ENCODE results near the gene AMH. TPM values are rescaled to one million over a fixed set of nuclear protein-coding genes. Genes with fewer than 3 reads are reported as not detected.

AMH gene
- total RNA-seq (2016; rRNA removed; fragmentation: Illumina TruSeq; extraction: Trizol): 0.18 TPM in 1 of 2 replicates, not detected in the other
- total RNA-seq (2016; cell fraction: cytosol; rRNA removed; fragmentation: Illumina TruSeq; extraction: Trizol; ENCODE audit: low read depth): not detected in 2 replicates
- total RNA-seq (2016; cell fraction: insoluble cytoplasmic fraction; rRNA removed; fragmentation: Illumina TruSeq; extraction: Trizol): not detected in 2 replicates
- 0.09 TPM in 1 of 2 replicates, not detected in the other for total RNA-seq (2016; cell fraction: membrane; rRNA removed; fragmentation: Illumina TruSeq; extraction: Trizol)
- total RNA-seq (2016; cell fraction: nucleus; rRNA removed; fragmentation: Illumina TruSeq; extraction: Trizol): not detected in 2 replicates
- polyA plus RNA-seq (2011; rRNA removed): 0.03 and 0.04 TPM in 2 replicates
- polyA plus RNA-seq (2011; cell fraction: cytosol; rRNA removed): 0.05 TPM in 1 of 2 replicates, not detected in the other
- 1.2 and 2.0 TPM in 2 replicates for polyA plus RNA-seq (2011; cell fraction: nucleus; rRNA removed)
- polyA plus RNA-seq (2012): 0.08 TPM in 1 of 2 replicates, not detected in the other
- polyA plus RNA-seq (2016; cell fraction: cytosol; fragmentation: Illumina TruSeq; extraction: Trizol; ENCODE audit: low read depth): 0.06 TPM in 1 of 2 replicates, not detected in the other
- not detected in 2 replicates for polyA plus RNA-seq (2016; cell fraction: insoluble cytoplasmic fraction; fragmentation: Illumina TruSeq; extraction: Trizol; ENCODE audit: low read depth)
- polyA plus RNA-seq (2016; cell fraction: membrane; fragmentation: Illumina TruSeq; extraction: Trizol; ENCODE audit: low read depth): not detected in 2 replicates
- 0.51 TPM in 2 replicates for polyA plus RNA-seq (2016; cell fraction: nucleus; fragmentation: Illumina TruSeq; extraction: Trizol; ENCODE audit: insufficient read depth, low read depth)
- 0.48 and 1.0 TPM in 2 replicates for polyA minus RNA-seq (2011; rRNA and poly(A)+ RNA removed; ENCODE audit: low replicate concordance)
- not detected in 2 replicates for polyA minus RNA-seq (2011; cell fraction: cytosol; rRNA and poly(A)+ RNA removed)
- polyA minus RNA-seq (2011; cell fraction: nucleus; rRNA and poly(A)+ RNA removed): 0.62 TPM in 1 of 2 replicates, not detected in the other
- percentile 37 among the genes with signal in this experiment for Bru-seq, nascent RNA
- BruChase-seq, experiment 1, labeled RNA remaining after a 6-hour chase: percentile 63 among the genes with signal in this experiment
- BruChase-seq, experiment 2, labeled RNA remaining after a 2-hour chase: percentile 44 among the genes with signal in this experiment
- long read RNA-seq, experiment 1: 0 reads
- long read RNA-seq, experiment 2, partial matches to known transcripts: 1 of 2 reads
- long read RNA-seq, experiment 2, other reads (novel, unspliced or antisense): 1 of 2 reads

DNA sequence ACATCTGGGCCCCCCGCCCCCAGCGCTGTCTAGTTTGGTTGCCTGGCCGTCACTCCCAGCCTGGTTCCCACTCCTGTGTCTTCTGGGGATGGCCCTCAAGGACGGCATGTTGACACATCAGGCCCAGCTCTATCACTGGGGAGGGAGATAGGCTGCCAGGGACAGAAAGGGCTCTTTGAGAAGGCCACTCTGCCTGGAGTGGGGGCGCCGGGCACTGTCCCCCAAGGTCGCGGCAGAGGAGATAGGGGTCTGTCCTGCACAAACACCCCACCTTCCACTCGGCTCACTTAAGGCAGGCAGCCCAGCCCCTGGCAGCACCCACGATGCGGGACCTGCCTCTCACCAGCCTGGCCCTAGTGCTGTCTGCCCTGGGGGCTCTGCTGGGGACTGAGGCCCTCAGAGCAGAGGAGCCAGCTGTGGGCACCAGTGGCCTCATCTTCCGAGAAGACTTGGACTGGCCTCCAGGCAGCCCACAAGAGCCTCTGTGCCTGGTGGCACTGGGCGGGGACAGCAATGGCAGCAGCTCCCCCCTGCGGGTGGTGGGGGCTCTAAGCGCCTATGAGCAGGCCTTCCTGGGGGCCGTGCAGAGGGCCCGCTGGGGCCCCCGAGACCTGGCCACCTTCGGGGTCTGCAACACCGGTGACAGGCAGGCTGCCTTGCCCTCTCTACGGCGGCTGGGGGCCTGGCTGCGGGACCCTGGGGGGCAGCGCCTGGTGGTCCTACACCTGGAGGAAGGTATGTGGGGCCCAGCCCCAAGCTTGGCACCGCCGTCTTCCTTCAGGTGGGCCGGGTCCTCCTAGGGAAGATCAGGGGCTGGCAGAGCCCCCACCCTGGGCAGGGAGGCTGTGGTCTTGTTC lies at the start of gene AMH:
TSS of gene AMH (plus strand) at position 314 of the 857 bp plus-strand sequence. CDS start at position 324, 10 bp downstream.
- Histone ChIP-seq H2AFZ (ENCODE audit: low read length) (no peak within 1 kb of the TSS), H4K20me1 (ENCODE audit: insufficient read depth, low read length) (no peaks in the 10 kb centered on the region), H3K27ac (ENCODE audit: extremely low read length, insufficient read depth, low read length) (no peak within 1 kb of the TSS), H3K4me1 (ENCODE audit: insufficient read depth, low read length) (peaks cover 23% of the 10 kb centered on the region), H3K79me2 (ENCODE audit: insufficient read depth, low read length) (no peaks in the 10 kb centered on the region), H3K4me2 (ENCODE audit: low read depth, low read length) (no peak within 1 kb of the TSS), H3K9me3 (ENCODE audit: low read length) (no peaks in the 10 kb centered on the region), H3K36me3 (replicated peaks in 1 of 2; ENCODE audit: control insufficient read depth in 1 of 2, insufficient read depth in 2 of 2, low read length in 2 of 2) (peaks cover 19 to 34% of the 10 kb centered on the region in 2 experiments; a peak in 4 of 5 replicates), H3K4me3 (replicated peaks in 1 of 3; ENCODE audit: insufficient read depth in 1 of 3, low read depth in 2 of 3, low read length in 3 of 3) (no peak within 1 kb of the TSS), H3K9ac (ENCODE audit: insufficient read depth, low read depth, low read length) (no peak within 1 kb of the TSS), H3K27me3 (ENCODE audit: control insufficient read depth in 1 of 2, insufficient read depth in 2 of 2, low read length in 2 of 2) (no peaks in the 10 kb centered on the region)
- ChIA-PET POLR2A (interaction anchor here (0.7 to 1.2 kb wide), 2 partner anchors 10 to 11 kb away, joined by 3 read pairs; no protein-coding TSS in a partner anchor), CTCF (ENCODE audit: low intra/inter-chr PET ratio, low total read pairs) (no interaction called here)
- FAIRE-seq (no peak), DNase-seq (ENCODE audit: low spot score) (no peak), ATAC-seq (no peak; the same call in 2 of the 3 replicates)
- BruUV-seq (replicated peaks): no TSS peak
- WGBS (ENCODE audit: low lambda C conversion rate): 53% methylated on average over 3 of the region's 27 CpGs
- intact Hi-C loops (cut with micrococcal nuclease; ENCODE audit: unreplicated experiment) (no loop called here), in situ Hi-C loops (cut with HindIII; ENCODE audit: extremely low pct_ligation_motif_present, low pct_unique_long_range_greater_than_20kb) (no loop called here)
- TF ChIP-seq, protein P1, sequence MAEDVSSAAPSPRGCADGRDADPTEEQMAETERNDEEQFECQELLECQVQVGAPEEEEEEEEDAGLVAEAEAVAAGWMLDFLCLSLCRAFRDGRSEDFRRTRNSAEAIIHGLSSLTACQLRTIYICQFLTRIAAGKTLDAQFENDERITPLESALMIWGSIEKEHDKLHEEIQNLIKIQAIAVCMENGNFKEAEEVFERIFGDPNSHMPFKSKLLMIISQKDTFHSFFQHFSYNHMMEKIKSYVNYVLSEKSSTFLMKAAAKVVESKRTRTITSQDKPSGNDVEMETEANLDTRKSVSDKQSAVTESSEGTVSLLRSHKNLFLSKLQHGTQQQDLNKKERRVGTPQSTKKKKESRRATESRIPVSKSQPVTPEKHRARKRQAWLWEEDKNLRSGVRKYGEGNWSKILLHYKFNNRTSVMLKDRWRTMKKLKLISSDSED (CRISPR knock-in tag; IDR thresholded peaks at IDR 0.05): no peak
- no peak for TF ChIP-seq ZFX (CRISPR knock-in tag; IDR thresholded peaks at IDR 0.05; ENCODE audit: low read depth)
- TF ChIP-seq EZH2 (conservative IDR thresholded peaks at IDR 0.05; ENCODE audit: low read depth, low read length): no peak
- TF ChIP-seq POLR2G (IDR thresholded peaks at IDR 0.05; ENCODE audit: low read depth, low read length): peak; percentile 44
- no peak for TF ChIP-seq ZNF20 (CRISPR knock-in tag; IDR thresholded peaks at IDR 0.05)
- no peak for TF ChIP-seq ZBTB38 (CRISPR knock-in tag; IDR thresholded peaks at IDR 0.05)
- no peak for TF ChIP-seq ZNF460 (CRISPR knock-in tag; IDR thresholded peaks at IDR 0.05; ENCODE audit: borderline replicate concordance)
- no peak for TF ChIP-seq ZNF766 (CRISPR knock-in tag; IDR thresholded peaks at IDR 0.05; ENCODE audit: borderline replicate concordance)
- TF ChIP-seq AGO2 (optimal IDR thresholded peaks at IDR 0.05; ENCODE audit: low read depth, low read length): peak; percentile 97
- TF ChIP-seq ZNF878 (CRISPR knock-in tag; IDR thresholded peaks at IDR 0.05): no peak
- no peak for TF ChIP-seq JUND (CRISPR knock-in tag; IDR thresholded peaks at IDR 0.05)
- no peak for TF ChIP-seq SOX6 (IDR thresholded peaks at IDR 0.05)
- no peak for TF ChIP-seq SOX6 (CRISPR knock-in tag; IDR thresholded peaks at IDR 0.05)
- TF ChIP-seq, protein P2, sequence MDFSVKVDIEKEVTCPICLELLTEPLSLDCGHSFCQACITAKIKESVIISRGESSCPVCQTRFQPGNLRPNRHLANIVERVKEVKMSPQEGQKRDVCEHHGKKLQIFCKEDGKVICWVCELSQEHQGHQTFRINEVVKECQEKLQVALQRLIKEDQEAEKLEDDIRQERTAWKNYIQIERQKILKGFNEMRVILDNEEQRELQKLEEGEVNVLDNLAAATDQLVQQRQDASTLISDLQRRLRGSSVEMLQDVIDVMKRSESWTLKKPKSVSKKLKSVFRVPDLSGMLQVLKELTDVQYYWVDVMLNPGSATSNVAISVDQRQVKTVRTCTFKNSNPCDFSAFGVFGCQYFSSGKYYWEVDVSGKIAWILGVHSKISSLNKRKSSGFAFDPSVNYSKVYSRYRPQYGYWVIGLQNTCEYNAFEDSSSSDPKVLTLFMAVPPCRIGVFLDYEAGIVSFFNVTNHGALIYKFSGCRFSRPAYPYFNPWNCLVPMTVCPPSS (IDR thresholded peaks at IDR 0.05): no peak
- no peak for TF ChIP-seq MTF2 (CRISPR knock-in tag; IDR thresholded peaks at IDR 0.05; ENCODE audit: borderline replicate concordance)
- no peak for TF ChIP-seq ATF5 (CRISPR knock-in tag; IDR thresholded peaks at IDR 0.05; ENCODE audit: low read depth)

Measured in HepG2 (cell line).